Memory B cell (primary cell): ENCODE measurements around the gene PDE4D.
"Not testable (repeated sequence)": the region's sequence is repeated elsewhere in the genome, so short reads cannot be mapped to it uniquely, and the experiment has no call there.

ENCODE experiments used
- ATAC-seq: fragments of 150-1000 bp; cut with Tn5 transposase; 2 replicates; pipeline ENCODE4 v1.10.0; 2021; ENCODE audit warnings: low read depth, mild to moderate bottlenecking, moderate library complexity
- DNase-seq, 2 donors: peaks; one replicate each; pipeline ENCODE4 v3.0.0; 2022; ENCODE audit warnings: low spot score in 2 of 2
- H3K27ac Mint-ChIP-seq: one replicate; pipeline ENCODE4 v1.8.0; 2022; ENCODE audit warnings: mild to moderate bottlenecking, moderate library complexity, mixed read lengths
- H3K27me3 Mint-ChIP-seq: one replicate; pipeline ENCODE4 v1.8.0; 2022; ENCODE audit warnings: mixed read lengths
- H3K36me3 Mint-ChIP-seq: one replicate; pipeline ENCODE4 v1.8.0; 2022; ENCODE audit warnings: mild to moderate bottlenecking, mixed read lengths
- H3K4me1 Mint-ChIP-seq: one replicate; pipeline ENCODE4 v1.8.0; 2022; ENCODE audit warnings: mixed read lengths
- H3K4me3 Mint-ChIP-seq: one replicate; pipeline ENCODE4 v1.8.0; 2022; ENCODE audit warnings: mild to moderate bottlenecking, moderate library complexity, mixed read lengths
- H3K9me3 Mint-ChIP-seq: one replicate; pipeline ENCODE4 v1.8.0; 2022; ENCODE audit warnings: mixed read lengths

The PDE4D gene

GRCh38 chr5:59393585-59394420 is 499.7 kb downstream of the PDE4D start:
- Mint-ChIP-seq H3K36me3 (no peaks in the 10 kb centered on the region), H3K27ac (peak overlapping the region; percentile 26), H3K4me3 (no peak overlapping the region), H3K4me1 (peaks cover 15% of the 10 kb centered on the region), H3K9me3 (no peaks in the 10 kb centered on the region), H3K27me3 (no peaks in the 10 kb centered on the region)
- no peak for DNase-seq
- peak; percentile 86 for ATAC-seq

GRCh38 chr5:59391576-59391975 is 501.9 kb downstream of the PDE4D start:
- no peaks in the 10 kb centered on the region for H3K9me3 Mint-ChIP-seq
- DNase-seq (no peak), ATAC-seq (no peak)
- no peaks in the 10 kb centered on the region for H3K36me3 Mint-ChIP-seq
- no peak overlapping the region for H3K4me3 Mint-ChIP-seq
- H3K27ac Mint-ChIP-seq = peak overlapping the region; percentile 29
- no peaks in the 10 kb centered on the region for H3K27me3 Mint-ChIP-seq
- H3K4me1 Mint-ChIP-seq = peaks cover 15% of the 10 kb centered on the region

- Mint-ChIP-seq H3K27ac (peak overlapping the region; percentile 29), H3K27me3 (no peaks in the 10 kb centered on the region), H3K36me3 (no peaks in the 10 kb centered on the region), H3K9me3 (no peaks in the 10 kb centered on the region), H3K4me3 (no peak overlapping the region), H3K4me1 (peaks cover 15% of the 10 kb centered on the region)
- no peak for ATAC-seq
- DNase-seq = no peak
These were observed 502.5 kb downstream of the PDE4D start for GRCh38 chr5:59390989-59391388.

- peaks cover 15% of the 10 kb centered on the region for H3K4me1 Mint-ChIP-seq
- ATAC-seq = no peak
- H3K4me3 Mint-ChIP-seq = no peak overlapping the region
- no peaks in the 10 kb centered on the region for H3K27me3 Mint-ChIP-seq
- DNase-seq = peak in 1 of 2 donors; percentile 7
- no peaks in the 10 kb centered on the region for H3K9me3 Mint-ChIP-seq
- peak overlapping the region; percentile 29 for H3K27ac Mint-ChIP-seq
- no peaks in the 10 kb centered on the region for H3K36me3 Mint-ChIP-seq
These were observed 503.4 kb downstream of the PDE4D start for GRCh38 chr5:59390074-59390659.

- Mint-ChIP-seq H3K4me1 (peaks cover 9% of the 10 kb centered on the region), H3K4me3 (no peak overlapping the region), H3K27me3 (no peaks in the 10 kb centered on the region), H3K27ac (no peak overlapping the region), H3K9me3 (no peaks in the 10 kb centered on the region), H3K36me3 (no peaks in the 10 kb centered on the region)
- DNase-seq = no peak
- ATAC-seq = no peak
These were observed 506.4 kb downstream of the PDE4D start for GRCh38 chr5:59387127-59387526.

- Mint-ChIP-seq H3K4me1 (peaks cover 6% of the 10 kb centered on the region), H3K9me3 (no peaks in the 10 kb centered on the region), H3K27me3 (no peaks in the 10 kb centered on the region), H3K36me3 (no peaks in the 10 kb centered on the region), H3K4me3 (no peak overlapping the region), H3K27ac (no peak overlapping the region)
- DNase-seq (no peak), ATAC-seq (no peak)
These were observed 507.8 kb downstream of the PDE4D start for GRCh38 chr5:59385700-59386099.

GRCh38 chr5:59380350-59380951 is 513.1 kb downstream of the PDE4D start:
- peaks cover 6% of the 10 kb centered on the region for H3K36me3 Mint-ChIP-seq
- ATAC-seq = peak; percentile 76
- H3K9me3 Mint-ChIP-seq = peaks cover 2% of the 10 kb centered on the region
- peak in 1 of 2 donors; percentile 23 for DNase-seq
- no peak overlapping the region for H3K4me3 Mint-ChIP-seq
- no peaks in the 10 kb centered on the region for H3K27me3 Mint-ChIP-seq
- H3K27ac Mint-ChIP-seq = no peak overlapping the region
- H3K4me1 Mint-ChIP-seq = peaks cover 9% of the 10 kb centered on the region

GRCh38 chr5:59374036-59374435 is 519.5 kb downstream of the PDE4D start:
- not testable (repeated sequence) for H3K27ac Mint-ChIP-seq, ATAC-seq, H3K4me3 Mint-ChIP-seq, DNase-seq, H3K27me3 Mint-ChIP-seq, H3K4me1 Mint-ChIP-seq
- H3K9me3 Mint-ChIP-seq = peaks cover 15% of the 10 kb centered on the region
- peaks cover 16% of the 10 kb centered on the region for H3K36me3 Mint-ChIP-seq

- no peak for ATAC-seq
- H3K4me3 Mint-ChIP-seq = no peak overlapping the region
- H3K27ac Mint-ChIP-seq = no peak overlapping the region
- H3K36me3 Mint-ChIP-seq = peaks cover 16% of the 10 kb centered on the region
- H3K27me3 Mint-ChIP-seq = peaks cover 2% of the 10 kb centered on the region
- DNase-seq = no peak
- peaks cover 15% of the 10 kb centered on the region for H3K9me3 Mint-ChIP-seq
- peaks cover 6% of the 10 kb centered on the region for H3K4me1 Mint-ChIP-seq
These were observed 521.9 kb downstream of the PDE4D start for GRCh38 chr5:59371525-59372127.

- DNase-seq (no peak), ATAC-seq (no peak)
- Mint-ChIP-seq H3K27me3 (peaks cover 3% of the 10 kb centered on the region), H3K4me3 (no peak overlapping the region), H3K9me3 (peaks cover 2% of the 10 kb centered on the region), H3K4me1 (peaks cover 6% of the 10 kb centered on the region), H3K27ac (no peak overlapping the region), H3K36me3 (peaks cover 2% of the 10 kb centered on the region)
These were observed 524.6 kb downstream of the PDE4D start for GRCh38 chr5:59368951-59369350.

GRCh38 chr5:59367791-59368394 is 525.6 kb downstream of the PDE4D start:
- ATAC-seq = no peak
- H3K9me3 Mint-ChIP-seq = no peaks in the 10 kb centered on the region
- no peaks in the 10 kb centered on the region for H3K36me3 Mint-ChIP-seq
- DNase-seq = peak in 1 of 2 donors; percentile 3
- no peak overlapping the region for H3K4me3 Mint-ChIP-seq
- H3K27me3 Mint-ChIP-seq = peaks cover 3% of the 10 kb centered on the region
- peaks cover 6% of the 10 kb centered on the region for H3K4me1 Mint-ChIP-seq
- H3K27ac Mint-ChIP-seq = no peak overlapping the region

- Mint-ChIP-seq H3K27me3 (peaks cover 3% of the 10 kb centered on the region), H3K27ac (no peak overlapping the region), H3K4me1 (peaks cover 6% of the 10 kb centered on the region), H3K4me3 (no peak overlapping the region), H3K36me3 (no peaks in the 10 kb centered on the region), H3K9me3 (no peaks in the 10 kb centered on the region)
- DNase-seq = no peak
- no peak for ATAC-seq
These were observed 526.7 kb downstream of the PDE4D start for GRCh38 chr5:59366784-59367183.

- ATAC-seq (no peak), DNase-seq (no peak)
- peaks cover 3% of the 10 kb centered on the region for H3K27me3 Mint-ChIP-seq
- H3K27ac Mint-ChIP-seq = no peak overlapping the region
- no peak overlapping the region for H3K4me3 Mint-ChIP-seq
- H3K4me1 Mint-ChIP-seq = peaks cover 5% of the 10 kb centered on the region
- no peaks in the 10 kb centered on the region for H3K9me3 Mint-ChIP-seq
- H3K36me3 Mint-ChIP-seq = no peaks in the 10 kb centered on the region
These were observed 531.1 kb downstream of the PDE4D start for GRCh38 chr5:59362438-59362837.

GRCh38 chr5:59361454-59361853 is 532.1 kb downstream of the PDE4D start:
- Mint-ChIP-seq H3K9me3 (no peaks in the 10 kb centered on the region), H3K27me3 (peaks cover 3% of the 10 kb centered on the region), H3K4me1 (peaks cover 5% of the 10 kb centered on the region), H3K36me3 (no peaks in the 10 kb centered on the region), H3K4me3 (no peak overlapping the region), H3K27ac (no peak overlapping the region)
- ATAC-seq = no peak
- DNase-seq = no peak
